Spleen (tissue), 11 donors: Measurements from ENCODE around the gene DUSP8. TPM values are rescaled to one million over a fixed set of nuclear protein-coding genes. Genes with fewer than 3 reads are reported as not detected.
"Not testable (repeated sequence)": the region's sequence is repeated elsewhere in the genome, so short reads cannot be mapped to it uniquely, and the experiment has no call there.

Source experiments
- DNase-seq: peaks from one replicate; pipeline ENCODE4 v3.0.0-alpha.2; 2020
- H3K27ac ChIP-seq, 8 donors: fragments of 200-600 bp; sonication (generic) in 7 of 8; 1 replicate in 4 of 8; 2 replicates in 4 of 8; pipeline versions ENCODE4 v1.5.0 to v1.8.0; 2016 to 2021; ENCODE audit warnings: inconsistent platforms in 4 of 8, mild to moderate bottlenecking in 4 of 8, moderate library complexity in 1 of 8
- H3K27me3 ChIP-seq, 7 donors: fragments of 200-600 bp; sonication (generic) in 6 of 7; replicated peaks in 1 of 7; 1 replicate in 4 of 7; 2 replicates in 3 of 7; pipeline versions ENCODE4 v1.5.0 to v1.8.0; 2016 to 2021; ENCODE audit warnings: inconsistent platforms in 3 of 7, mild to moderate bottlenecking in 1 of 7
- H3K36me3 ChIP-seq, 6 donors: fragments of 200-600 bp; sonication (generic) in 5 of 6; 1 replicate in 4 of 6; 2 replicates in 2 of 6; pipeline versions ENCODE4 v1.5.0 to v1.8.0; 2016 to 2021; ENCODE audit warnings: inconsistent platforms in 2 of 6
- H3K4me1 ChIP-seq, 6 donors: fragments of 200-600 bp; sonication (generic) in 5 of 6; 1 replicate in 3 of 6; 2 replicates in 3 of 6; pipeline versions ENCODE4 v1.5.0 to v1.8.0; 2016 to 2021; ENCODE audit warnings: inconsistent platforms in 3 of 6
- H3K4me3 ChIP-seq, 8 donors: fragments of 200-600 bp; sonication (generic) in 7 of 8; 1 replicate in 4 of 8; 2 replicates in 4 of 8; pipeline versions ENCODE4 v1.5.0 to v1.8.0; 2016 to 2021; ENCODE audit warnings: inconsistent platforms in 4 of 8, mild to moderate bottlenecking in 4 of 8, moderate library complexity in 2 of 8
- H3K9me3 ChIP-seq, 8 donors: fragments of 200-600 bp; sonication (generic) in 7 of 8; 1 replicate in 4 of 8; 2 replicates in 4 of 8; pipeline versions ENCODE4 v1.5.0 to v1.8.0; 2016 to 2021; ENCODE audit warnings: inconsistent platforms in 4 of 8
- CTCF ChIP-seq, 11 experiments: fragments of 200-600 bp in 7 of 11; fragments of 450-650 bp in 4 of 11; sonication (generic) in 4 of 11; IDR thresholded peaks in 8 of 11; conservative IDR thresholded peaks in 3 of 11; 1 replicate in 7 of 11; 2 replicates in 4 of 11; pipeline versions ENCODE4 v1.4.0 to v1.8.0; 2016 to 2021; ENCODE audit warnings: antibody characterized with exemption in 11 of 11, inconsistent platforms in 4 of 11, mild to moderate bottlenecking in 1 of 11
- POLR2A ChIP-seq, 3 donors: fragments of 450-650 bp; IDR thresholded peaks; one replicate each; pipeline ENCODE4 v1.5.1; 2017; ENCODE audit warnings: antibody characterized with exemption in 3 of 3, mild to moderate bottlenecking in 1 of 3
- POLR2AphosphoS5 ChIP-seq, 3 donors: sonication (generic); formaldehyde crosslinking; IDR thresholded peaks; one replicate each; pipeline ENCODE4 v1.5.1; 2017; ENCODE audit warnings: antibody characterized with exemption in 3 of 3
- WGBS, 5 donors: extraction: QIAGEN DNeasy Blood & Tissue Kit in 3 of 5; methylation state at CpG; one replicate each; pipeline versions ENCODE4 v1.1.5 to v1.1.7; 2013 to 2018; 5-methylcytosine and 5-hydroxymethylcytosine counted together
- intact Hi-C: fragments of 100-400 bp; cut with DNase I; formaldehyde crosslinking; loops from one replicate; pipeline ENCODE4 v1.15.0; 2023; ENCODE audit warnings: low total_unique reads
- polyA plus RNA-seq, 3 donors: library from polyadenylated mRNA; stranded (reverse); fragments of 200-250 nt; gene quantifications; one replicate each; pipeline ENCODE4 v1.2.1, GENCODE V29; 2013
- total RNA-seq, 7 donors: library from RNA; depleted of rRNA in 3 of 7; stranded (reverse); fragments of >200 nt in 3 of 7; fragmentation: NEBNext Ultra II Directional in 4 of 7; extraction: Animal tissue kit (Norgen Biotek cat#: 25700) in 4 of 7; gene quantifications; one replicate each; pipeline versions ENCODE4 v1.1.0 to v1.2.1, GENCODE V29; 2016 to 2021
- donor health status: healthy with polysubstance abuse.
- donor health status: DM: no; HTN: no; CAD: no; lungs with moderate emphysema.
- donor health status: DM: no; HTN: no; CAD: no.
- donor health status: Bipolar disorder and iron deficiency.
- donor health status: healthy.
- donor health status: DM: no; HTN: no; CAD: no.
- donor health status: DM: yes; HTN: yes; CAD: no.

Gene DUSP8
- total and polyA plus RNA-seq, 10 donors = 0.38 to 18.4 (median 2.6) TPM

DNA sequence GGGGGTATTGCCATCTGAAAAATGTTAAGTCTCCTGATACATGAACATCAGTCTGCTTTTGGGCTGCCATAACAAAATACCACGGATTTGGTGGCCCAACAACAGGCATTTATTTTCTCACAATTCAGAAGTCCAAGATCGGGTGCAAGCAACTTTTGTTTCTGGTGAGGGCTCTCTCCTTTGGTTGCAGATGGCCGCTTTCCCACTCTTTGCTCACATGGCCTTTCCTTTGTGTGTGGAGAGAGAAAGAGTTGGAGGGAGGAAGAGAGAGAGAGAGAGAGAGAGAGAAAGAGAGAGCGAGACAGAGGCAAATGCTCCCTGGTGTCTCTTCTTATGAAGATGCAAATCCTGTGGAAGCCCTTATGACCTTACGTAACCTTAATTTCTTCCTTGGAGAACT is 28.6 kb upstream of the DUSP8 start:
- no peak overlapping the region for H3K4me3 ChIP-seq
- DNase-seq = no peak
- peaks cover 0 to 72% (median 0%) of the 10 kb centered on the region in 7 donors for H3K27me3 ChIP-seq
- no peak for TF ChIP-seq POLR2A (IDR thresholded peaks at IDR 0.05)
- TF ChIP-seq POLR2AphosphoS5 (IDR thresholded peaks at IDR 0.05) = no peak
- no peak for TF ChIP-seq CTCF (IDR thresholded peaks at IDR 0.05 in 8 of 11, conservative IDR thresholded peaks at IDR 0.05 in 3 of 11)
- WGBS, 5 donors = 70 to 78% (median 78%) methylated on average over 5 of the region's 5 CpGs
- H3K27ac ChIP-seq = no peak overlapping the region
- no peaks in the 10 kb centered on the region for H3K9me3 ChIP-seq
- intact Hi-C loops = no loop called here
- H3K4me1 ChIP-seq = peaks cover 0 to 15% (median 2%) of the 10 kb centered on the region in 6 donors
- H3K36me3 ChIP-seq = no peaks in the 10 kb centered on the region

DNA sequence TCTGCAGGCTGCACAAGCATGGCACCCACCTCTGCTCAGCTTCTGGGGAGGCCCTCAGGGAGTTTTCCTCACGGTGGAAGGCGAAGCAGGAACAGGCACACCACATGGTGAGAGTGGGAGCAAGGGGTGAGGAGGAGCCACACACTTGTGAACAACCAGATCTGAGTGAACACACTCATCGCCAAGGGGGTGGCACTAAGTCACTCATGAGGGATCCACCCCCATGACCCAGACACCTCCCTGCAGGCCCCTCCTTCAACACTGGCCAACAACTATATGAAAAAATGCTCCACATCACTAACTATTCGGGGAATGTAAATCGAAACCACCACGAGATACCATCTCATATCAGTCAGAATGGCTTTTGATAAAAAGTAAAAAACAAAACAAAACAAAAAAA is 26.7 kb upstream of the DUSP8 start:
- Histone ChIP-seq H3K4me1 (peaks cover 0 to 19% (median 6%) of the 10 kb centered on the region in 6 donors), H3K36me3 (no peaks in the 10 kb centered on the region), H3K9me3 (no peaks in the 10 kb centered on the region), H3K27ac (no peak overlapping the region), H3K27me3 (peaks cover 0 to 70% (median 0%) of the 10 kb centered on the region in 7 donors), H3K4me3 (no peak overlapping the region)
- intact Hi-C loops = no loop called here
- WGBS, 5 donors = 44 to 71% (median 62%) methylated on average over 5 to 6 of the region's 6 CpGs
- DNase-seq = peak; percentile 25
- no peak for TF ChIP-seq POLR2AphosphoS5 (IDR thresholded peaks at IDR 0.05)
- TF ChIP-seq CTCF (IDR thresholded peaks at IDR 0.05 in 8 of 11, conservative IDR thresholded peaks at IDR 0.05 in 3 of 11) = no peak
- TF ChIP-seq POLR2A (IDR thresholded peaks at IDR 0.05) = no peak

DNA sequence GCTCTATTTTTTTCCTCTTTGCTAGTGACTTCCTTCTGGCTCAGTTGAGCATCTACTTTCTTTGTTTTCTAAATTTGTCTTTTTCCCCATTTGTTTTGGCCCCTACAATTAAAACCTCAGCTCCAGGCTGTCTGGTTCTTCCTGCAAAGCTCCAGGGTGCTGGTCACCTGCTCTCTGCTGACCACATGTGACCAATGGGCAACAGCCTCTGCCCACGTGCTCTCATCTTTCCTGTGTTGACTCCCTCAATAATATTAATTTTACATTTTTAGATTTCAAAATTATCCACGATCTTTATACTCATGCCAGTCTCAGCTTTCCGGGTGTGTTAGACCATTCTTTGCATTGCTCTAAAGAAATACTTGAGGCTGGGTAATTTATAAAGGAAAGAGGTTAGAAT is 26.3 kb upstream of the DUSP8 start:
- 75 to 86% (median 81%) methylated on average over 3 of the region's 3 CpGs for WGBS, 5 donors
- H3K4me3 ChIP-seq, H3K9me3 ChIP-seq, H3K27ac ChIP-seq, DNase-seq, H3K36me3 ChIP-seq, intact Hi-C loops: not testable (repeated sequence)
- H3K27me3 ChIP-seq = peaks cover 0 to 74% (median 0%) of the 10 kb centered on the region in 7 donors
- H3K4me1 ChIP-seq = peaks cover 0 to 19% (median 6%) of the 10 kb centered on the region in 6 donors

GRCh38 chr11:1597994-1598380 is 25.9 kb upstream of the DUSP8 start, which contains the start of gene KRTAP5-2:
Gene KRTAP5-2, minus strand, starts transcription at chr11:1598294. Its CDS starts 44 bp downstream, at chr11:1598250.
- intact Hi-C loops = no loop called here
- no peak within 1 kb of the TSS for H3K4me3 ChIP-seq
- no peaks in the 10 kb centered on the region for H3K36me3 ChIP-seq
- H3K4me1 ChIP-seq = peaks cover 0 to 19% (median 6%) of the 10 kb centered on the region in 6 donors
- no peak for TF ChIP-seq CTCF (IDR thresholded peaks at IDR 0.05 in 8 of 11, conservative IDR thresholded peaks at IDR 0.05 in 3 of 11)
- TF ChIP-seq POLR2AphosphoS5 (IDR thresholded peaks at IDR 0.05) = no peak
- no peak for TF ChIP-seq POLR2A (IDR thresholded peaks at IDR 0.05)
- peak within 1 kb of the TSS in 3 of 8 donors; percentile 37 to 63 (median 44) for H3K27ac ChIP-seq
- WGBS, 5 donors = 47 to 76% (median 52%) methylated on average over 2 to 4 of the region's 4 CpGs
- DNase-seq = peak; percentile 48
- H3K9me3 ChIP-seq = no peaks in the 10 kb centered on the region
- H3K27me3 ChIP-seq = peaks cover 0 to 79% (median 0%) of the 10 kb centered on the region in 7 donors
